Smooth muscle cell (in vitro differentiated cells): Measurements from ENCODE around the gene CYTL1. TPM values are rescaled to one million over a fixed set of nuclear protein-coding genes. Genes with fewer than 3 reads are reported as not detected.

Experiments used
- DNase-seq: peaks from one replicate; lab custom pipeline; 2025; ENCODE audit not compliant: unreplicated experiment; lab: John Stamatoyannopoulos, UW
- H2AFZ ChIP-seq: fragments of 200-600 bp; sonication (generic); 2 replicates; pipeline ENCODE4 v1.6.0; 2016; ENCODE audit warnings: antibody characterized with exemption, low read depth, mild to moderate bottlenecking
- H3F3A ChIP-seq: fragments of 200-600 bp; sonication (generic); 2 replicates; pipeline ENCODE4 v1.6.0; 2017; ENCODE audit warnings: antibody characterized with exemption, low read depth
- H3K27ac ChIP-seq: fragments of 200-600 bp; sonication (generic); 2 replicates; pipeline ENCODE4 v1.5.1; 2016; ENCODE audit warnings: low read depth, mild to moderate bottlenecking
- H3K27me3 ChIP-seq: fragments of 200-600 bp; sonication (generic); 2 replicates; pipeline ENCODE4 v1.6.1; 2016; ENCODE audit warnings: low read depth, mild to moderate bottlenecking
- H3K36me3 ChIP-seq: fragments of 200-600 bp; sonication (generic); 2 replicates; pipeline ENCODE4 v1.5.1; 2016; ENCODE audit warnings: low read depth
- H3K4me1 ChIP-seq: fragments of 200-600 bp; sonication (generic); 2 replicates; pipeline ENCODE4 v1.5.1; 2016; ENCODE audit warnings: low read depth
- H3K4me2 ChIP-seq: fragments of 200-600 bp; sonication (generic); 2 replicates; pipeline ENCODE4 v1.6.0; 2016; ENCODE audit warnings: mild to moderate bottlenecking
- H3K4me3 ChIP-seq: fragments of 200-600 bp; sonication (generic); 2 replicates; pipeline ENCODE4 v1.5.1; 2016; ENCODE audit warnings: mild to moderate bottlenecking
- H3K79me2 ChIP-seq: fragments of 200-600 bp; sonication (generic); 2 replicates; pipeline ENCODE4 v1.6.0; 2016; ENCODE audit warnings: low read depth, mild to moderate bottlenecking
- H3K9ac ChIP-seq: fragments of 200-600 bp; sonication (generic); 2 replicates; pipeline ENCODE4 v1.6.0; 2016; ENCODE audit warnings: low read depth
- H3K9me3 ChIP-seq: fragments of 200-600 bp; sonication (generic); replicated peaks from 2 replicates; pipeline ENCODE4 v1.5.1; 2016; ENCODE audit warnings: low read depth
- H4K20me1 ChIP-seq: fragments of 200-600 bp; sonication (generic); 2 replicates; pipeline ENCODE4 v1.6.0; 2016; ENCODE audit warnings: low read depth
- WGBS: methylation state at CpG from one replicate; pipeline ENCODE4 v1.1.7; 2016; ENCODE audit warnings: low lambda C conversion rate; 5-methylcytosine and 5-hydroxymethylcytosine counted together
- polyA plus RNA-seq: library from polyadenylated mRNA; unstranded; fragments of >200 nt; fragmentation: Nextera tagmentation; extraction: Ambion mirVana; gene quantifications from 2 replicates; pipeline ENCODE4 v1.2.1, GENCODE V29; 2016
- total RNA-seq: library from RNA; depleted of rRNA; stranded (reverse); fragments of >200 nt; gene quantifications from 2 replicates; pipeline ENCODE4 v1.2.3, GENCODE V29; 2014
- TF ChIP-seq, protein P1 (sequence below): fragments of 200-600 bp; sonication (generic); IDR thresholded peaks from 2 replicates; pipeline ENCODE4 v1.5.1; 2017; ENCODE audit warnings: borderline replicate concordance, mild to moderate bottlenecking, antibody characterized with exemption; ENCODE audit not compliant: insufficient read depth, poor library complexity, severe bottlenecking

Gene CYTL1
- total and polyA plus RNA-seq, 2 experiments from 2014 or later, result 24.5 to 31.0 TPM

DNA sequence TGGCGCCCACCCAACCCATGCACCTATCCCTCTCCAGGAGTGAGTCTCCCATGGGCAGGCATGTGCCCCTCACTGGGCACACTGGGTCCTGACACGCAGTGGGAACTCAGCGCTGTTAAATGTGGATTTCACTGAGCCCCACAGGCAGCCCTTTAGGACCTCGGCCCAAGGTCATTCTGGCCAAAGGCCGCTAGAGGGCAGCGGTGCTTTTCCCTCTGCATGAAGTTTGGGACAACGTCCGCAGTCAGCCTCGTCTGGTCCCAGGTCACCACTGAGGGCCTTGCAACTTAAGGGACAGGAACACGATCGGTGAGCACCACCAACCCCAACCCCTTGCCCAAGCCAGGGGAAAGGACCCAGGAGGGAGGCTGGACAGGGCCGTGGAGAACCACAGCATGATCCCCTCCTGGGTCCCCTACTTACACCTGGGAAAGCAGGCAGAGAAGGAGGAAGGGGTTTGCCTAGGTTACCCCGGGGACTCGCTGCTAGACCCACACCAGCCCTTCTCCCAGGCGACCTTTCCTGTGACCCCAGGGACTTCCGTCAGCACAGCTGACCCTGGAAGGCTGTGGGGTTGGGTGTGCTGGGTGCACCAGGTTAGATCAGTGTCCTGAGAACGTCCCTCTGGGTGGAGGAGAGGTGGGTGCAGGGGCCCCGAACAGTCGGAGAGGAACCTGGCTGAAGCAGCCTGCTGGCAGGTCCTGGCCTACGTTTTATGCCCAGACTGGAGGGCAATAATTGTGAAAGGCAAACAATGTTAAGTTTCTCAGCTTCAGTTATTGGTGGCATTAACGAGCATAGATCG, 24.0 kb downstream of the CYTL1 start:
- no peak overlapping the region for H3K4me3 ChIP-seq
- H3K36me3 ChIP-seq, result no peaks in the 10 kb centered on the region
- H3K79me2 ChIP-seq, result no peaks in the 10 kb centered on the region
- TF ChIP-seq, protein P1, sequence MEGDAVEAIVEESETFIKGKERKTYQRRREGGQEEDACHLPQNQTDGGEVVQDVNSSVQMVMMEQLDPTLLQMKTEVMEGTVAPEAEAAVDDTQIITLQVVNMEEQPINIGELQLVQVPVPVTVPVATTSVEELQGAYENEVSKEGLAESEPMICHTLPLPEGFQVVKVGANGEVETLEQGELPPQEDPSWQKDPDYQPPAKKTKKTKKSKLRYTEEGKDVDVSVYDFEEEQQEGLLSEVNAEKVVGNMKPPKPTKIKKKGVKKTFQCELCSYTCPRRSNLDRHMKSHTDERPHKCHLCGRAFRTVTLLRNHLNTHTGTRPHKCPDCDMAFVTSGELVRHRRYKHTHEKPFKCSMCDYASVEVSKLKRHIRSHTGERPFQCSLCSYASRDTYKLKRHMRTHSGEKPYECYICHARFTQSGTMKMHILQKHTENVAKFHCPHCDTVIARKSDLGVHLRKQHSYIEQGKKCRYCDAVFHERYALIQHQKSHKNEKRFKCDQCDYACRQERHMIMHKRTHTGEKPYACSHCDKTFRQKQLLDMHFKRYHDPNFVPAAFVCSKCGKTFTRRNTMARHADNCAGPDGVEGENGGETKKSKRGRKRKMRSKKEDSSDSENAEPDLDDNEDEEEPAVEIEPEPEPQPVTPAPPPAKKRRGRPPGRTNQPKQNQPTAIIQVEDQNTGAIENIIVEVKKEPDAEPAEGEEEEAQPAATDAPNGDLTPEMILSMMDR, result peak; percentile 90
- whole genome bisulfite sequencing, result 41% methylated on average over 22 of the region's 22 CpGs
- peak; percentile 42 for DNase-seq
- H3K27ac ChIP-seq, result no peak overlapping the region
- peaks cover 14% of the 10 kb centered on the region for H3F3A ChIP-seq
- no peaks in the 10 kb centered on the region for H3K4me1 ChIP-seq
- H2AFZ ChIP-seq, result no peak overlapping the region
- peaks cover 11% of the 10 kb centered on the region for H3K27me3 ChIP-seq
- H3K9me3 ChIP-seq, result no peaks in the 10 kb centered on the region
- H3K4me2 ChIP-seq, result no peak overlapping the region
- no peak overlapping the region for H3K9ac ChIP-seq
- no peaks in the 10 kb centered on the region for H4K20me1 ChIP-seq

DNA sequence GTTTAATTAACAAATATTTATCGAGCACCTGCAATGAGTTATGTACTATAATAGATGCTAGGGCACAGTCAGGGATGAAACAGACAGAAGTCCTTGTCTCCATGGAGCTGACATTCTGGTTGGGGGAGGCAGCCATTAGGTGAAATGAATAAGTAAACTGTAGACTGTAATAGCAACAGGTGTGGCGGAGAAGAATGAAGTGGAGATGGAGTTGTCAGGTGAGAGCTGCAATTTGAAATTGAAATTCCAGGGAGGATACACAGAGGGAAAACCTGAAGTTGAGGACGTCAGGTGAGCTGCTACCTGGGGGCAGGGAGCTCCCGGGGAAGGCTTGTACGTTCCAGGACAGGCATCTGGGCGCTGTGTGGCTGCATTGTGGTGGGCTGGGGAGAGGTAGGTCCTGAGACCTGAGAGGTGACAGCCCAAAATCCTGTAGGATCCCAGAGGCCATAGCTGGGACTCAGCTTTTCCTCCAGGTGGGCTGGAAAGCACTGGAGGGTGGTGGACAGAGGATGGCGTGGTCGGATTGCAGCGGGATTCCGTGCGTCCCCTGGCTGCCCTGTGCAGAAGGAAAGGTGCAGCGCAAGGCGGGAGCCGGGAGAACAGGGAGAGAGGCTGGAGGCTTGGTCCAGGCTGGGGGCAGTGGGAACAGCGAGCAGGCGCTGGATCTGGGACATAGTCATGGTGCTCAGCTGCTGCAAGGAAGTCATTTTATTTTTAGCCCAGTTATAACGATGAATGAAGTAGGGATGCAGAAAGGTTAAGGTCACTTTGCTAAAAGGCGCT, 24.8 kb downstream of the CYTL1 start:
- H3K27me3 ChIP-seq, result peaks cover 3% of the 10 kb centered on the region

DNA sequence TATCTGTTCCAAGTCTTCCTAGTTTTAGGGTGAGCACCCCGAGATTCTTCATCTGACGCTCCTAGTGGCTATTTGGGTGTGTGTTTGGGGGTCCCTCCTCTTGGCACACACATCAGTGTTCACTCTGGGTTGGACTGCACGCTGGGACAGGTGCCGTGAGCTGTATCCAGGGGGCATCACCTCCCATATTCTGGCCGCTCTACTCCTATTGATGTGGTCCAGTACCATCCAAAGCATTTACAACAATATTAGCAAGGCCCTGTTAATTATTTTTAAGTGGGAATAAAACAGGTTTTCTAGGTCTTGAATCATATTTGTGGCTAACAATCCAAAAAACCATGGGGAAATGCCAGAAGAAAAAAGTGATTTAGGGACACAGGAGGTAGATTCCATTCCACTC, 26.4 kb downstream of the CYTL1 start:
- DNase-seq, result no peak

More for the DNA sequence above, 24.8 kb downstream of the CYTL1 start:
- Histone ChIP-seq H3K9me3 (no peaks in the 10 kb centered on the region), H3K79me2 (no peaks in the 10 kb centered on the region), H3K4me3 (no peak overlapping the region), H3K4me2 (no peak overlapping the region), H2AFZ (no peak overlapping the region), H3F3A (peaks cover 16% of the 10 kb centered on the region), H3K9ac (no peak overlapping the region), H3K27ac (no peak overlapping the region), H4K20me1 (no peaks in the 10 kb centered on the region), H3K36me3 (no peaks in the 10 kb centered on the region), H3K4me1 (no peaks in the 10 kb centered on the region)
- TF ChIP-seq, protein P1, result no peak
- 76% methylated on average over 18 of the region's 18 CpGs for WGBS
- DNase-seq, result no peak

More for the DNA sequence above, 26.4 kb downstream of the CYTL1 start:
- Histone ChIP-seq H3K4me2 (no peak overlapping the region), H3K9ac (no peak overlapping the region), H4K20me1 (no peaks in the 10 kb centered on the region), H3K9me3 (no peaks in the 10 kb centered on the region), H3K27me3 (no peaks in the 10 kb centered on the region), H3K4me1 (no peaks in the 10 kb centered on the region), H2AFZ (no peak overlapping the region), H3K79me2 (no peaks in the 10 kb centered on the region), H3K4me3 (no peak overlapping the region), H3K36me3 (no peaks in the 10 kb centered on the region), H3F3A (peaks cover 16% of the 10 kb centered on the region), H3K27ac (no peak overlapping the region)
- TF ChIP-seq, protein P1, result no peak
- WGBS, result 97% methylated on average over 5 of the region's 5 CpGs
